ENCODE measurements around the gene LCT. TPM values are rescaled to one million over a fixed set of nuclear protein-coding genes. Genes with fewer than 3 reads are reported as not detected.
A peak's percentile ranks its signal among the peaks of the same experiment; 100 is the strongest.

Gene LCT
- total and polyA plus RNA-seq, 9 donors, result 0.03 to 3.1 (median 0.35) TPM; not detected in 5

DNA sequence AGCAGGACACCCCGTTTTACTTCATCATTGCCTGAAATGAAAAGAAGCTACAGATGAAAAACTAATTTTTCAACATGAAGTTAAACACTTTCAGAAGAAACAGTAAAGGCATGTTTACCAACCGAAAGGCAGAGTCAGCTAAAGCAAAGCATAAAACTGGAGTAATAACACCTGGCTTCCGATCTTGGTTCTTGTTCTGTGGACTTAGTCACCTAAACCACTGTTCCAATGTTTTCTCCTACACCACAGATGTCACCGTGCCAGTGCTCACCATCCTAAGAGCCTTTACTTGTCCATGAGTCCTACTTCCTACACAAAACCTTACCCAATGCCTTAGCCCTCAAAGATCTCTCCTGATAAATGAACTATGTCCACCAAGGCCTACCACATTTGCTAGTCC is 25.7 kb upstream of the LCT start:
- H3K4me3 ChIP-seq (ENCODE audit: low read length), result no peak overlapping the region
- no peaks in the 10 kb centered on the region for H3K27me3 ChIP-seq (ENCODE audit: control insufficient read depth, insufficient read depth, low read length)
- DNase-seq, result no peak
- H3K4me1 ChIP-seq (ENCODE audit: control insufficient read depth, insufficient read depth, low read length), result no peaks in the 10 kb centered on the region
- H3K9me3 ChIP-seq (replicated peaks; ENCODE audit: control insufficient read depth, low read depth, low read length), result no peaks in the 10 kb centered on the region
- no peak overlapping the region for H3K27ac ChIP-seq (ENCODE audit: low read length)
- peaks cover 45% of the 10 kb centered on the region for H3K36me3 ChIP-seq (ENCODE audit: control insufficient read depth, insufficient read depth, low read length)
- whole genome bisulfite sequencing (ENCODE audit: insufficient coverage), result 90% methylated on average over 3 of the region's 4 CpGs

DNA sequence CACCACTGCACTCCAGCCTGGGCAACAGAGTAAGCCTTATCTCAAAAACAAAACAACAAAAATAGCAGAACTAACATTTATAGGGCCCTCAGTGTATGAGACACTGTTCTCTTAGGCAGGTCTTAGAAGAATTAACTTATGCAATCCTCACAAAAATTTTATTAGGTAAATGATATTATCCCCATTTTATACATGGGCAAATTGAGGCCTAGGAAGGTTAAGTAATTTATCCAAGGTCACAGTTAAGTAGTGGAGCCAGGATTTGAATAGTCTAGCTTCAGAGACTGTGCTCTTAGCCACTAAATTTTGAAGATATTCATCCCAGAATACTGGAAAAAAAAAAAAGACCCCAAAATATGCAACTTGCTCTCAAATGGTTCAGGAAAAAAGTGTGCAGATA is 16.4 kb upstream of the LCT start:
- no peaks in the 10 kb centered on the region for H3K27me3 ChIP-seq (ENCODE audit: control insufficient read depth, insufficient read depth, low read length)
- DNase-seq, result no peak
- no peaks in the 10 kb centered on the region for H3K4me1 ChIP-seq (ENCODE audit: control insufficient read depth, insufficient read depth, low read length)
- no peak overlapping the region for H3K27ac ChIP-seq (ENCODE audit: low read length)
- no peak overlapping the region for H3K4me3 ChIP-seq (ENCODE audit: low read length)
- no peaks in the 10 kb centered on the region for H3K9me3 ChIP-seq (replicated peaks; ENCODE audit: control insufficient read depth, low read depth, low read length)
- peaks cover 30% of the 10 kb centered on the region for H3K36me3 ChIP-seq (ENCODE audit: control insufficient read depth, insufficient read depth, low read length)

DNA sequence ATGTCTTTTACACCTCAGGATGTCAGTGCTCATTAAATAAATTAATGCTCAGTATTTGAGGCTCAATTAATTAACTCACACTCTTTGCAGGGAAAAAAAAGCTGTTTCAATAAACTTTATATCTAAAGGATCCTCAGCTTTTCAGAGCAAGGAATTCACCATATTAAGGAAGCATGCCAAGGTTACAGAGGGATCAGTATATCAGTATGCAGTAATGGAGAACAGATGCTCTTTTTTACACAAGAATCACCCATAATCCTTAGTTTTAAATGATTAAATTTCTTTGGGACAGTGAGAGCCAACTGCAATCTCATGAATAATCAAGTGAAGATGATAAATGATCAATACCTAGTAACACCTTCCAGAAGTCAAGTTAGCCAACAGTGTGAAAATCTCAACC is 14.9 kb upstream of the LCT start:
- Histone ChIP-seq H3K27ac (ENCODE audit: low read length) (no peak overlapping the region), H3K4me3 (ENCODE audit: low read length) (no peak overlapping the region), H3K27me3 (ENCODE audit: control insufficient read depth, insufficient read depth, low read length) (no peaks in the 10 kb centered on the region), H3K36me3 (ENCODE audit: control insufficient read depth, insufficient read depth, low read length) (peaks cover 25% of the 10 kb centered on the region), H3K9me3 (replicated peaks; ENCODE audit: control insufficient read depth, low read depth, low read length) (no peaks in the 10 kb centered on the region), H3K4me1 (ENCODE audit: control insufficient read depth, insufficient read depth, low read length) (no peaks in the 10 kb centered on the region)
- DNase-seq, result no peak

DNA sequence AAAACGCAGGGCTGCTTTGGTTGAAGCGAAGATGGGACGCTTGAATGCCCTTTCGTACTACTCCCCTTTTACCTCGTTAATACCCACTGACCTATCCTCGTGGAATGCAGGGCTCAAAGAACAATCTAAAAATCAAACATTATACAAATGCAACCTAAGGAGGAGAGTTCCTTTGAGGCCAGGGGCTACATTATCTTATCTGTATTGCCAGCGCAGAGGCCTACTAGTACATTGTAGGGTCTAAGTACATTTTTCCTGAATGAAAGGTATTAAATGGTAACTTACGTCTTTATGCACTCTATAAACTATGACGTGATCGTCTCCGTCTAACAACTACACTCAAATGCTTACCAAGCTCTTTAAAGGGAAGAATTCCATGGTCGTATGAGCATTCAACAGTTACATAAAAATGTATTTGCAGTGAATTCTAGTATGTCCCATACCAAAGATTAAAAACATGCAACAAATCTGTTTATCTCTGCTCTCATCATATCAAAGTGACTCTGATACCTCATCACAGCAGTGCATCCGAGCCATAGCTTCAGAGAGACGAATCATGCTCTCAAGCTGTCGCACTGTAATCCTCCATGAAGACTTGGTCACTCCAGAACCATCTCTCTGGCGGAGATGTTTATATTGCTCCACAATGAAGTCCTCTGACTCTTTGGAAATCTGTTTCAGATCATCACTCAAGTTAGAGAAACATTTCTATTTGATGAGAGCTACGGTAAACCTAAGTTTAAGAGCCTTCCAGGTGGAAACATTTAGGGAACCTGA is 14.1 kb upstream of the LCT start:
- H3K9me3 ChIP-seq (replicated peaks; ENCODE audit: control insufficient read depth, low read depth, low read length), result no peaks in the 10 kb centered on the region
- no peaks in the 10 kb centered on the region for H3K27me3 ChIP-seq (ENCODE audit: control insufficient read depth, insufficient read depth, low read length)
- WGBS (ENCODE audit: insufficient coverage), result 72% methylated on average over 3 of the region's 17 CpGs
- no peaks in the 10 kb centered on the region for H3K4me1 ChIP-seq (ENCODE audit: control insufficient read depth, insufficient read depth, low read length)
- H3K27ac ChIP-seq (ENCODE audit: low read length), result no peak overlapping the region
- no peak overlapping the region for H3K4me3 ChIP-seq (ENCODE audit: low read length)
- H3K36me3 ChIP-seq (ENCODE audit: control insufficient read depth, insufficient read depth, low read length), result peaks cover 30% of the 10 kb centered on the region
- no peak for DNase-seq

DNA sequence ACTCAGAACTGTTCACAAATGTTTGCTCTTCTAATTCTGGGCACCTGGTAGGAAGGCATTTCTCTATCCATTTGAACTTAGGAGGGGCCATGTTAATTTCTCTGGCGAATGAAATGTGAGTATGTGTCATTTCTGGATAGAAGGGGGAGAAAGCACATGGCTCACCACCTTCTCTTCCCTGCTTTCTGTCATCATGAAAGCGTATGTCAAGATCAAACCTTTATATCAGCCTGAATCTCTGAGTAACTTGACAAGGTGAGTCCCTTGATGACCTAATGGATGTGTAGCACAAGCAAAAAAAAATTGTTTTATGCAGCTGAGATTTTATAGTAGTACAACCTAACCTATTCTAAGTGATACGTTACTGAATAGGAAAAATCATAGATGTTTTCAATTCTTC is 12.1 kb upstream of the LCT start:
- no peaks in the 10 kb centered on the region for H3K27me3 ChIP-seq (ENCODE audit: control insufficient read depth, insufficient read depth, low read length)
- peaks cover 31% of the 10 kb centered on the region for H3K36me3 ChIP-seq (ENCODE audit: control insufficient read depth, insufficient read depth, low read length)
- no peak overlapping the region for H3K27ac ChIP-seq (ENCODE audit: low read length)
- H3K4me1 ChIP-seq (ENCODE audit: control insufficient read depth, insufficient read depth, low read length), result no peaks in the 10 kb centered on the region
- DNase-seq, result no peak
- no peak overlapping the region for H3K4me3 ChIP-seq (ENCODE audit: low read length)
- WGBS (ENCODE audit: insufficient coverage), result no CpG with 5 or more reads among the region's 3 CpGs
- no peaks in the 10 kb centered on the region for H3K9me3 ChIP-seq (replicated peaks; ENCODE audit: control insufficient read depth, low read depth, low read length)

DNA sequence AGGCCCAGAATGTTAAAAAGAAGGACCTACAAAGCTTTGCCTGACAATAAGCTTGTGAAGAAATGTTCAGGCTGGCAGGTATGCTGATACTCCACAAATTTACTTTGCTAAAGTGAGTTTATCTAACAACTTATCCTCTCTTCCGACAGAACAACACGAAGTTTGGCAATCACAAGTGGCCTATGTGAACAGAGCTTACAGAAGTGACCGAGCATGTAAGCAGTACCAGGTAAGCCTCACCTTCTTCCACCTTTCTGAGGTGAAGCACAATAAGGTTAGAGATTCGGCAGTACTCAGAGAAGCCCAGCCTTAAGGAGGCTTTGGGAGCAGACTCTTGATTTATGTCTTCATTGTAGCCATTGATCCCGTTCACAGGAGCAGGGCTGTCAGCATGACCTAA is 9.0 kb upstream of the LCT start:
- H3K4me1 ChIP-seq (ENCODE audit: control insufficient read depth, insufficient read depth, low read length), result no peaks in the 10 kb centered on the region
- no CpG with 5 or more reads among the region's 5 CpGs for WGBS (ENCODE audit: insufficient coverage)
- H3K27me3 ChIP-seq (ENCODE audit: control insufficient read depth, insufficient read depth, low read length), result no peaks in the 10 kb centered on the region
- no peak for DNase-seq
- H3K9me3 ChIP-seq (replicated peaks; ENCODE audit: control insufficient read depth, low read depth, low read length), result no peaks in the 10 kb centered on the region
- no peak overlapping the region for H3K27ac ChIP-seq (ENCODE audit: low read length)
- H3K36me3 ChIP-seq (ENCODE audit: control insufficient read depth, insufficient read depth, low read length), result peaks cover 38% of the 10 kb centered on the region
- H3K4me3 ChIP-seq (ENCODE audit: low read length), result no peak overlapping the region

DNA sequence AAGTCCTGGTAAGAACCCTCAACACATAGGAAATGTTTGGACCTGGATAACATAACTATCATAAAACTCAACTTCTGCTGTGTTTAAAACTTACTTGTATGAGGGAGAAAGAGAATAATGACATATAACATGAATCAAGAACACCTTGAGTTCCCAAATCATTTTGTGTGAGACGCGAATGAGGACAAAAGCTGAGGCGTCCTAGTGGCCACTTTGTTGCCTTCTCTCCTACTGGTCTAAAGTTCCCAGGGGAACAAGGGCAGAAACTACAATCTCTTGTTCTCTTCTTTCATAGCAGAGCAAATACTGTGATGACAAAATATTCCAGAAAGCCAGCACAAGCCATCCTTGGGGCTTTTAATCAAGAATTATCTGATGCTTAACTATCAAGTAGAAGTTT is 8.3 kb upstream of the LCT start:
- no CpG with 5 or more reads among the region's 3 CpGs for WGBS (ENCODE audit: insufficient coverage)
- DNase-seq, result no peak

DNA sequence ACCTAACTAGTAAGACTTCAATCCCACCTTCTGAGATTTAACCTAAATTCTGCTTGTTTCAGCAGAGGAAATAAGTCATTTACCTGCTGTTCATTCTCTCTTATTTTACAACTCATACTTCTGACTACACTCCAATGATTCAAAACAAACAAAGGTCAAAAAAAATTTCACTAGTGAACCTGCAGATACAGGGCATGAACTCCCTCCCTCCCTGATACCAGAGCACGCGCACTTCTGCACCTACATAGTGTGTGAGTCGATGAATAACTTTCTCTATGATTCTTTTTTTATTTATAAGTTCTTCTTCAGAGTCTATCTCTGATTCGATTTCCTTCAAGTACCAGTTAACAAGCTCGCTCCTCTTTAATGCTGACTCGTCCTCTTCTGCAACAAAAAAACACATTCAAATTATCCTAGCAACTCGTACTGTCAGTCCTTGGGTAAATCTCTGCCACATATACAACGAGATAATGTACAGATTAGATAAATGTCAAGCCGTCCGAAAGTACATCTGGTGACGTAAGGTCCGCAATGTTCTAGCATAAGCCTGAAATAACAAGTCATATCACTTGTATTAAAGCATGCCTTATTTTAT is 7.4 kb upstream of the LCT start:
- H3K27ac ChIP-seq (ENCODE audit: low read length), result no peak overlapping the region
- no peaks in the 10 kb centered on the region for H3K9me3 ChIP-seq (replicated peaks; ENCODE audit: control insufficient read depth, low read depth, low read length)
- no peak overlapping the region for H3K4me3 ChIP-seq (ENCODE audit: low read length)
- no peak for DNase-seq
- H3K4me1 ChIP-seq (ENCODE audit: control insufficient read depth, insufficient read depth, low read length), result no peaks in the 10 kb centered on the region
- no CpG with 5 or more reads among the region's 12 CpGs for WGBS (ENCODE audit: insufficient coverage)
- peaks cover 33% of the 10 kb centered on the region for H3K36me3 ChIP-seq (ENCODE audit: control insufficient read depth, insufficient read depth, low read length)
- H3K27me3 ChIP-seq (ENCODE audit: control insufficient read depth, insufficient read depth, low read length), result no peaks in the 10 kb centered on the region

More for the DNA sequence above, 8.3 kb upstream of the LCT start:
- Histone ChIP-seq H3K4me3 (ENCODE audit: low read length) (no peak overlapping the region), H3K4me1 (ENCODE audit: control insufficient read depth, insufficient read depth, low read length) (no peaks in the 10 kb centered on the region), H3K36me3 (ENCODE audit: control insufficient read depth, insufficient read depth, low read length) (peaks cover 33% of the 10 kb centered on the region), H3K27me3 (ENCODE audit: control insufficient read depth, insufficient read depth, low read length) (no peaks in the 10 kb centered on the region), H3K27ac (ENCODE audit: low read length) (no peak overlapping the region), H3K9me3 (replicated peaks; ENCODE audit: control insufficient read depth, low read depth, low read length) (no peaks in the 10 kb centered on the region)

DNA sequence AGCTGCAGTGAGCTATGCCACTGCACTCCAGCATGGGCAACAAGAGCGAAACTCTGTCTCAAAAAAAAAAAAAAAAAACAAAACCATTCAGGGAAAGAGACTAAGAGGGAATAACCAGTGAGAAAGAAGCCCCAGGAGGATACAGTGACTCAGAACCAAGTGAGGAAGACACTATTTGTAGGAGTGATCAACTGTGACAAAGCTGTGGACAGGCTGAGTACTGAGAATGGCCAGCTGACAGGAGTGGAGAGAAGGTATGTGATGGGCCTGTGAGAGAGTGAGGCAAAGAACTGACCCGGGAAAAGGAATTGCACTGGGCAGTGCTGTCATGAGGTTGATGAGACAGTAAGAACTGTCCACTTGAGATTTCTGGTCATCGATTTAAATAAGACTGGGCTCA is 6.7 kb upstream of the LCT start:
- peaks cover 29% of the 10 kb centered on the region for H3K36me3 ChIP-seq (ENCODE audit: control insufficient read depth, insufficient read depth, low read length)
- no peaks in the 10 kb centered on the region for H3K27me3 ChIP-seq (ENCODE audit: control insufficient read depth, insufficient read depth, low read length)
- H3K9me3 ChIP-seq (replicated peaks; ENCODE audit: control insufficient read depth, low read depth, low read length), result no peaks in the 10 kb centered on the region
- DNase-seq, result no peak
- no peak overlapping the region for H3K4me3 ChIP-seq (ENCODE audit: low read length)
- no peak overlapping the region for H3K27ac ChIP-seq (ENCODE audit: low read length)
- H3K4me1 ChIP-seq (ENCODE audit: control insufficient read depth, insufficient read depth, low read length), result no peaks in the 10 kb centered on the region
- 92% methylated on average over 1 of the region's 3 CpGs for WGBS (ENCODE audit: insufficient coverage)

DNA sequence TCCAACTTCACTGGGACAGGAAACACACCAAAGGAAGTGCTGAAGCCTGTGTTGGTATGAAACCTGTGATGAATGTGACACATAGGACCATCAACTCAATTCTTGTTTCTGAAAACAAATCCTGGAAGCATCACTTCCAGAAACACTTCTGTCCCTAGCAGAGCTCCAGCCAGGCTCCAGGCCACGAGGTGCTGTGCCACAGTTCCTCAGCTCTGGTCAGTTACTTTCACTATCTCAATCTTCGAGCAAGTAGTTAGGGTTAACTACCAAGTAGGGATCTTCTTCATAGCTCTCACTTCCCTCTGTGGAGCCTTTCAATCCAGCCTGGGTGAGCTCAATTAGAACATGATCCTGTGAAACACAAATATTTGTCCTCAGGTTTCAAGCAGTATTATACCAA is 3.6 kb upstream of the LCT start:
- DNase-seq, result peak; percentile 26
- no peak overlapping the region for H3K27ac ChIP-seq (ENCODE audit: low read length)

More for the DNA sequence above, 3.6 kb upstream of the LCT start:
- Histone ChIP-seq H3K9me3 (replicated peaks; ENCODE audit: control insufficient read depth, low read depth, low read length) (no peaks in the 10 kb centered on the region), H3K36me3 (ENCODE audit: control insufficient read depth, insufficient read depth, low read length) (peaks cover 22% of the 10 kb centered on the region), H3K4me3 (ENCODE audit: low read length) (no peak overlapping the region), H3K27me3 (ENCODE audit: control insufficient read depth, insufficient read depth, low read length) (no peaks in the 10 kb centered on the region), H3K4me1 (ENCODE audit: control insufficient read depth, insufficient read depth, low read length) (no peaks in the 10 kb centered on the region)
- WGBS (ENCODE audit: insufficient coverage), result no CpG with 5 or more reads among the region's 2 CpGs

Measured in muscle of leg (tissue), 11 donors.